Measurements from ENCODE around the gene PRKX.
A peak's percentile ranks its signal among the peaks of the same experiment; 100 is the strongest.
"Not testable (repeated sequence)": the region's sequence is repeated elsewhere in the genome, so short reads cannot be mapped to it uniquely, and the experiment has no call there.

The PRKX gene

GRCh38 chrX:3697220-3697684, 16.2 kb downstream of the PRKX start:
- H3K27ac ChIP-seq, result peak overlapping the region; percentile 56
- TF ChIP-seq CTCF (conservative IDR thresholded peaks at IDR 0.05), result no peak

- no peak for TF ChIP-seq CTCF (conservative IDR thresholded peaks at IDR 0.05)
- H3K27ac ChIP-seq, result no peak overlapping the region
Observed at GRCh38 chrX:3695536-3695935, 17.9 kb downstream of the PRKX start.

GRCh38 chrX:3690140-3690539, 23.3 kb downstream of the PRKX start:
- TF ChIP-seq CTCF (conservative IDR thresholded peaks at IDR 0.05), result no peak
- H3K27ac ChIP-seq, result no peak overlapping the region

GRCh38 chrX:3683236-3683635, 30.2 kb downstream of the PRKX start:
- H3K27ac ChIP-seq, result not testable (repeated sequence)

GRCh38 chrX:3680459-3680858, 33.0 kb downstream of the PRKX start:
- no peak overlapping the region for H3K27ac ChIP-seq
- no peak for TF ChIP-seq CTCF (conservative IDR thresholded peaks at IDR 0.05)

- TF ChIP-seq CTCF (conservative IDR thresholded peaks at IDR 0.05), result no peak
- no peak overlapping the region for H3K27ac ChIP-seq
Observed at GRCh38 chrX:3679669-3680068, 33.8 kb downstream of the PRKX start.

GRCh38 chrX:3678328-3678727, 35.1 kb downstream of the PRKX start:
- no peak overlapping the region for H3K27ac ChIP-seq
- no peak for TF ChIP-seq CTCF (conservative IDR thresholded peaks at IDR 0.05)

- H3K27ac ChIP-seq, result no peak overlapping the region
- TF ChIP-seq CTCF (conservative IDR thresholded peaks at IDR 0.05), result no peak
Observed at GRCh38 chrX:3674881-3675280, 38.6 kb downstream of the PRKX start.

All from VCaP (cell line).